Mesendoderm (in vitro differentiated cells): ENCODE measurements around the gene VLDLR.

Experiments
- DNase-seq: peaks from one replicate; pipeline ENCODE4 v3.0.0; 2013
- H2AK5ac ChIP-seq: 2 replicates; pipeline ENCODE4 v1.6.1; 2013; ENCODE audit warnings: low read length, inconsistent platforms
- H2BK120ac ChIP-seq: 2 replicates; pipeline ENCODE4 v1.6.1; 2013; ENCODE audit warnings: low read depth, mild to moderate bottlenecking, low read length, moderate library complexity, mixed read lengths
- H2BK15ac ChIP-seq: replicated peaks from 2 replicates; pipeline ENCODE4 v1.6.1; 2013; ENCODE audit warnings: low read depth, mild to moderate bottlenecking, moderate library complexity
- H2BK5ac ChIP-seq: 2 replicates; pipeline ENCODE4 v1.6.1; 2013; ENCODE audit warnings: low read length, inconsistent platforms
- H3K18ac ChIP-seq: 2 replicates; pipeline ENCODE4 v1.6.1; 2013; ENCODE audit warnings: mild to moderate bottlenecking, low read length, mixed read lengths
- H3K23ac ChIP-seq: one replicate; pipeline ENCODE4 v1.6.1; 2013; ENCODE audit warnings: low read length
- H3K27ac ChIP-seq: 2 replicates; pipeline ENCODE4 v1.5.1; 2013; ENCODE audit warnings: low read depth, mild to moderate bottlenecking, inconsistent platforms, low read length, moderate library complexity
- H3K27me3 ChIP-seq: 2 replicates; pipeline ENCODE4 v1.6.1; 2013; ENCODE audit warnings: low read length, control low read depth, mild to moderate bottlenecking, inconsistent platforms; ENCODE audit not compliant: insufficient read depth, poor library complexity
- H3K36me3 ChIP-seq: 2 replicates; pipeline ENCODE4 v1.6.1; 2013; ENCODE audit warnings: low read length, inconsistent platforms; ENCODE audit not compliant: control insufficient read depth, insufficient read depth
- H3K4ac ChIP-seq: one replicate; pipeline ENCODE4 v1.6.1; 2013; ENCODE audit warnings: low read depth, mild to moderate bottlenecking, low read length, moderate library complexity
- H3K4me1 ChIP-seq: 2 replicates; pipeline ENCODE4 v1.6.1; 2013; ENCODE audit warnings: low read depth, low read length, inconsistent platforms; ENCODE audit not compliant: control insufficient read depth
- H3K4me2 ChIP-seq: 2 replicates; pipeline ENCODE4 v1.6.1; 2013; ENCODE audit warnings: low read length
- H3K4me3 ChIP-seq: 2 replicates; pipeline ENCODE4 v1.5.1; 2013; ENCODE audit warnings: mild to moderate bottlenecking, low read length
- H3K56ac ChIP-seq: one replicate; pipeline ENCODE4 v1.6.1; 2013; ENCODE audit warnings: low read length
- H3K79me1 ChIP-seq: 2 replicates; pipeline ENCODE4 v1.6.1; 2013; ENCODE audit warnings: low read length, inconsistent platforms
- H3K79me2 ChIP-seq: 2 replicates; pipeline ENCODE4 v1.6.1; 2013; ENCODE audit warnings: mild to moderate bottlenecking, low read length; ENCODE audit not compliant: control insufficient read depth, insufficient read depth
- H3K9ac ChIP-seq: 2 replicates; pipeline ENCODE4 v1.6.1; 2013; ENCODE audit warnings: low read length, inconsistent platforms
- H4K5ac ChIP-seq: one replicate; pipeline ENCODE4 v1.6.1; 2013; ENCODE audit warnings: low read length
- H4K8ac ChIP-seq: one replicate; pipeline ENCODE4 v1.6.1; 2013; ENCODE audit warnings: low read depth, mild to moderate bottlenecking, control low read depth, low read length, moderate library complexity
- WGBS: extraction: QIAGEN DNeasy Blood & Tissue Kit; methylation state at CpG from one replicate; pipeline ENCODE4 v1.1.7; 2013; ENCODE audit warnings: low lambda C conversion rate, missing lambda C conversion rate; ENCODE audit not compliant: insufficient coverage; ENCODE audit errors: extremely low coverage; 5-methylcytosine and 5-hydroxymethylcytosine counted together

The VLDLR gene

DNA sequence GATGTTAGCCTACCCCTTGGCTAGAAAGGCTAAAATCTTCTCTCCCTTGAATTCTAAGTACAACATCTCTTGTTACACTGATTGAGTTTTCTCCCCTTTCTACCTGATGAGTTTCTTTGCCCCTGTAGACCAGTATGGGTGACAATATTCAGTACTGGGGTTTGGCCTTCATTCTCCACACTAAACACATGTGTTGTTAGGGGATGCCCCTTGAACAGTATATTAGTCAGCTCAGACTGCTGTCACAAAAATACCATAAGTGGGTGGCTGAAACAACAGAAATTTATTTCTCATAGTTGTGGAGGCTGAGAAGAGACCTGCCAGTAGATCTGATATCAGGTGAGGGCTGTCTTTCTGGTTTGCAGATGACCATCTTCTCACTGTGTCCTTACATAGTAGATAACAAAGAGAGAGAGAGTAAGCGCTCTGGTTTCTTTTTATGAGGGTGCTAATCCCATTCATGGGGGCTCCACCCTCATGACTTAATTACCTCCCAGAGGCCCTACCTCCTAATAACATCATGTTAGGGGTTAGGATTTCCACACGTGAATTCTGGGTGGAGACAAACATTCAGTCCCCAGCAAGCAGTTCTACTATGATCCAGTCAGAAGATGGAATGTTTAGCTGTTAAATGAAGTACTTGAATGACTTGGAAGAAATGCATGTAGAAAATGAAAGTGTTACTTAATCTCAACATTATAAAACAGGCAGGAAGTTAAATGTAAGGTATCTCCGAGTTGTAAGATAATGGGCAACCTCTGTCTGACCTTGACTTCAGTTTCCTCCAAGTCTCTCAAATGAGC is 17.5 kb downstream of the VLDLR start:
- H3K27ac ChIP-seq = no peak overlapping the region
- H3K4me3 ChIP-seq = no peak overlapping the region
- H3K27me3 ChIP-seq = no peaks in the 10 kb centered on the region
- H3K9ac ChIP-seq = no peak overlapping the region
- H2BK15ac ChIP-seq = no peak overlapping the region
- H2BK5ac ChIP-seq = no peak overlapping the region
- WGBS = no CpG with 5 or more reads among the region's 3 CpGs
- no peak overlapping the region for H2AK5ac ChIP-seq
- H3K4me1 ChIP-seq = peaks cover 11% of the 10 kb centered on the region
- no peak overlapping the region for H4K8ac ChIP-seq
- H2BK120ac ChIP-seq = no peak overlapping the region
- H3K4me2 ChIP-seq = no peak overlapping the region
- no peak overlapping the region for H3K18ac ChIP-seq
- no peak overlapping the region for H3K56ac ChIP-seq
- DNase-seq = no peak
- no peak overlapping the region for H3K4ac ChIP-seq
- H3K23ac ChIP-seq = no peak overlapping the region
- H3K79me2 ChIP-seq = peaks cover 6% of the 10 kb centered on the region
- peaks cover 7% of the 10 kb centered on the region for H3K36me3 ChIP-seq
- H3K79me1 ChIP-seq = peaks cover 10% of the 10 kb centered on the region
- no peak overlapping the region for H4K5ac ChIP-seq

DNA sequence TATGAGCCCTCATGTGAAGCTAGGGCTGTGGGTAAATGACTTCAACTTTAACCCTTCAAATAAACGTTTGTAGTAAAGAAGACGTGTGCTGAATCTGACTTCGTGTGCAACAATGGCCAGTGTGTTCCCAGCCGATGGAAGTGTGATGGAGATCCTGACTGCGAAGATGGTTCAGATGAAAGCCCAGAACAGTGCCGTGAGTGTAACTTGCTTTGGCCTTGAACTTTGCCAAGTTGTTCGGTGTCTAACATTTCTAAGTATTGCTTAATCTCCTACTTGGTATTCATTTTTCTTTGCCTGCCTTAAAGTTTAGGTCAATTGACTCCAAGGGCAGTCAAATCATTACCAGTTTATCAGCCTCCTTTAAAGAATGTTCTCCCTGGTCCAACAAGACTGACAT is 18.2 kb downstream of the VLDLR start:
- H2BK15ac ChIP-seq = no peak overlapping the region
- no peak overlapping the region for H3K56ac ChIP-seq
- DNase-seq = no peak
- no peak overlapping the region for H3K4me2 ChIP-seq
- H4K8ac ChIP-seq = no peak overlapping the region
- H3K79me1 ChIP-seq = peaks cover 6% of the 10 kb centered on the region
- peaks cover 8% of the 10 kb centered on the region for H3K4me1 ChIP-seq
- no peak overlapping the region for H3K23ac ChIP-seq
- no peak overlapping the region for H3K18ac ChIP-seq
- no peak overlapping the region for H2BK120ac ChIP-seq
- no peak overlapping the region for H2BK5ac ChIP-seq
- H3K4me3 ChIP-seq = no peak overlapping the region
- H3K79me2 ChIP-seq = peaks cover 3% of the 10 kb centered on the region
- WGBS = no CpG with 5 or more reads among the region's 7 CpGs
- peaks cover 9% of the 10 kb centered on the region for H3K36me3 ChIP-seq
- H2AK5ac ChIP-seq = no peak overlapping the region
- H3K9ac ChIP-seq = no peak overlapping the region
- no peak overlapping the region for H4K5ac ChIP-seq
- H3K27me3 ChIP-seq = no peaks in the 10 kb centered on the region
- H3K4ac ChIP-seq = no peak overlapping the region
- no peak overlapping the region for H3K27ac ChIP-seq

DNA sequence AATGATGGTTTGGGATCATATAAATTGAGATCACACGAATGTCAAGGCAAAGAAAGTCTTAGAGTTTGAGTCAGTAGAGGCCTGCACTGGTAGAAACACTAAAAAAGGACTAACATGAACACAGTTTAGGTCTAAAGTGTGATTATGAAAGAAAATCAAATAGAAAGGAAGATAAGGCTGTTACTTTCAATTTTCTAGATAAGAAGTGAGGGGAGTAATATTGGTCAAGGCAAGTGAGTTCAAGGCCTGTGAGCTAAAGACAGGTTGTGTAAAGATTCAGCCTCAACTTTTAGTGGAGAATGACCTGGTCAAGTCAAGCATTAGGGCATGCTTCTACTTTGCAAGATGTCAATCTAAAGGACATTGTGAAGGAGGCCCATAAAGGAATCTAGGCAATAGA is 19.0 kb downstream of the VLDLR start:
- WGBS = no CpG with 5 or more reads among the region's 1 CpG

DNA sequence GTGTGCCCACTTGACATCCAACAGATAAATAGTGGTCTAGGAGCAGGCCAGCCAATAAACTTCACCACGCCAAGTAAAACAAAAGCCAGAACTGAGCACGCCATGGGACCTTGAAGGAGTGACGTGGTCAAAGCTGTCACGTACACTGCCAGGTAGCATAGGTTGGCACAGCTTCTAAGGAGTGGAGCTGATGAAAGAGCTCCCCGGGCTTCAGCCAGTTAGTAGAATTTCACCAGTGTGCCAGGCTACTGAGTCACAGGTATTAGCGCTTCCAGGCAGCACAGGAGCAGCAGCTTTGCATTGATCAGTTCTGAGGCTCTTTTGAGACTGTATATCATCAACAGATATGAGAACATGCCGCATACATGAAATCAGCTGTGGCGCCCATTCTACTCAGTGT is 19.4 kb downstream of the VLDLR start:
- no peak overlapping the region for H3K4me2 ChIP-seq

More for the DNA sequence above, 19.0 kb downstream of the VLDLR start:
- H3K27me3 ChIP-seq = no peaks in the 10 kb centered on the region
- H3K23ac ChIP-seq = no peak overlapping the region
- H2BK15ac ChIP-seq = no peak overlapping the region
- no peak overlapping the region for H3K27ac ChIP-seq
- no peak overlapping the region for H3K18ac ChIP-seq
- H3K4me3 ChIP-seq = no peak overlapping the region
- H2BK120ac ChIP-seq = no peak overlapping the region
- H3K36me3 ChIP-seq = peaks cover 15% of the 10 kb centered on the region
- H3K9ac ChIP-seq = no peak overlapping the region
- no peak overlapping the region for H4K5ac ChIP-seq
- H2BK5ac ChIP-seq = no peak overlapping the region
- H3K4ac ChIP-seq = no peak overlapping the region
- no peak overlapping the region for H4K8ac ChIP-seq
- no peak overlapping the region for H3K56ac ChIP-seq
- DNase-seq = no peak
- no peak overlapping the region for H3K4me2 ChIP-seq
- no peak overlapping the region for H2AK5ac ChIP-seq
- H3K79me2 ChIP-seq = no peaks in the 10 kb centered on the region
- H3K4me1 ChIP-seq = peaks cover 2% of the 10 kb centered on the region
- H3K79me1 ChIP-seq = no peaks in the 10 kb centered on the region

DNA sequence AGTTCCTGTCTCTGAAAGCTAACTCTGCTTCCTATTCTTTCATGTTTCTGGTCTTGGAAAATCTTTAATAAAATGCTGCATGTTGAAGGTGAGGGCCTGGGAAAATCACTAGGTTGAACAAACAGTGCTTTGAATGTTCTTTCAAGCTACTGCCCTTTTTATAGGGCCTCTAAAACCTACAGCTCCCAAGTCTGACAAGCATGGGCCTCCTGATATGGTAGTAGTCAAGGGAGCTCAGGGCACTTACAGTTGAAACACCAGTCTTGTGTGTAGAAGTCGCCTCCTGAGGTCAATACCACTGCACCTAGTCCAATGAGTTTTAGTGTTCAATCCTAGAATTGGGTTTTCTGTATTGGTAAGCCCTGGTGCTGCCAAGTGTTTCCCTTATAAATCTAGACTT is 20.5 kb downstream of the VLDLR start:
- Histone ChIP-seq H4K5ac (no peak overlapping the region), H4K8ac (no peak overlapping the region), H2AK5ac (no peak overlapping the region), H3K23ac (no peak overlapping the region), H3K4ac (no peak overlapping the region), H3K27ac (no peak overlapping the region), H3K9ac (no peak overlapping the region), H3K36me3 (peaks cover 18% of the 10 kb centered on the region), H3K27me3 (no peaks in the 10 kb centered on the region), H3K56ac (no peak overlapping the region), H3K79me2 (no peaks in the 10 kb centered on the region), H3K4me1 (peaks cover 2% of the 10 kb centered on the region), H2BK5ac (no peak overlapping the region), H3K18ac (no peak overlapping the region), H2BK15ac (no peak overlapping the region), H3K79me1 (no peaks in the 10 kb centered on the region), H3K4me3 (no peak overlapping the region), H3K4me2 (no peak overlapping the region), H2BK120ac (no peak overlapping the region)
- WGBS = no CpG with 5 or more reads among the region's 1 CpG
- DNase-seq = no peak

More for the DNA sequence above, 19.4 kb downstream of the VLDLR start:
- no peak for DNase-seq
- H2BK15ac ChIP-seq = no peak overlapping the region
- no peak overlapping the region for H3K9ac ChIP-seq
- H3K4ac ChIP-seq = no peak overlapping the region
- H2BK120ac ChIP-seq = no peak overlapping the region
- H2AK5ac ChIP-seq = no peak overlapping the region
- peaks cover 2% of the 10 kb centered on the region for H3K4me1 ChIP-seq
- H3K79me2 ChIP-seq = no peaks in the 10 kb centered on the region
- no peak overlapping the region for H4K8ac ChIP-seq
- no CpG with 5 or more reads among the region's 8 CpGs for WGBS
- H3K18ac ChIP-seq = no peak overlapping the region
- H3K27me3 ChIP-seq = no peaks in the 10 kb centered on the region
- H3K23ac ChIP-seq = no peak overlapping the region
- H3K4me3 ChIP-seq = no peak overlapping the region
- H3K27ac ChIP-seq = no peak overlapping the region
- peaks cover 16% of the 10 kb centered on the region for H3K36me3 ChIP-seq
- no peak overlapping the region for H2BK5ac ChIP-seq
- H3K79me1 ChIP-seq = no peaks in the 10 kb centered on the region
- no peak overlapping the region for H3K56ac ChIP-seq
- no peak overlapping the region for H4K5ac ChIP-seq

DNA sequence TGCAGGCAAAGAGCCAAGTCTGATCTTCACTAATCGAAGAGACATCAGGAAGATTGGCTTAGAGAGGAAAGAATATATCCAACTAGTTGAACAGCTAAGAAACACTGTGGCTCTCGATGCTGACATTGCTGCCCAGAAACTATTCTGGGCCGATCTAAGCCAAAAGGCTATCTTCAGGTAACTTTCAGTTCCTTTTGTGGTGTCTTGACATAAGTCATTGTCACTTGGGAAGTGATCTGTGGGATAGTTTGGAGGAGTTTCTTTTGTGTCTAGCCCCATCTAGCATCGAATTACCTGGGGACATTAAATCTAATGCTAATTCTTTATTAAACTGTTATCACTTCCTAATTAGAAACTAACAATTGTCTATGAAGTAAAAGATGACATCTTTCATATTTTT is 24.0 kb downstream of the VLDLR start:
- Histone ChIP-seq H3K79me2 (no peaks in the 10 kb centered on the region), H4K8ac (no peak overlapping the region), H3K23ac (no peak overlapping the region), H3K4me3 (no peak overlapping the region), H3K4me1 (no peaks in the 10 kb centered on the region), H3K27ac (no peak overlapping the region), H4K5ac (no peak overlapping the region), H3K9ac (no peak overlapping the region), H2AK5ac (no peak overlapping the region), H3K4ac (no peak overlapping the region), H3K56ac (no peak overlapping the region), H3K18ac (no peak overlapping the region), H2BK5ac (no peak overlapping the region), H2BK15ac (no peak overlapping the region), H2BK120ac (no peak overlapping the region), H3K79me1 (no peaks in the 10 kb centered on the region), H3K27me3 (no peaks in the 10 kb centered on the region), H3K4me2 (no peak overlapping the region), H3K36me3 (peaks cover 22% of the 10 kb centered on the region)
- no CpG with 5 or more reads among the region's 4 CpGs for WGBS
- no peak for DNase-seq
